ENCODE data around the gene PLXNA3. TPM values are rescaled to one million over a fixed set of nuclear protein-coding genes. Genes with fewer than 3 reads are reported as not detected.
A peak's percentile ranks its signal among the peaks of the same experiment; 100 is the strongest.

PLXNA3 gene
- total RNA-seq, 4 donors from 2014 or later = 17.0 to 44.4 (median 24.2) TPM

DNA sequence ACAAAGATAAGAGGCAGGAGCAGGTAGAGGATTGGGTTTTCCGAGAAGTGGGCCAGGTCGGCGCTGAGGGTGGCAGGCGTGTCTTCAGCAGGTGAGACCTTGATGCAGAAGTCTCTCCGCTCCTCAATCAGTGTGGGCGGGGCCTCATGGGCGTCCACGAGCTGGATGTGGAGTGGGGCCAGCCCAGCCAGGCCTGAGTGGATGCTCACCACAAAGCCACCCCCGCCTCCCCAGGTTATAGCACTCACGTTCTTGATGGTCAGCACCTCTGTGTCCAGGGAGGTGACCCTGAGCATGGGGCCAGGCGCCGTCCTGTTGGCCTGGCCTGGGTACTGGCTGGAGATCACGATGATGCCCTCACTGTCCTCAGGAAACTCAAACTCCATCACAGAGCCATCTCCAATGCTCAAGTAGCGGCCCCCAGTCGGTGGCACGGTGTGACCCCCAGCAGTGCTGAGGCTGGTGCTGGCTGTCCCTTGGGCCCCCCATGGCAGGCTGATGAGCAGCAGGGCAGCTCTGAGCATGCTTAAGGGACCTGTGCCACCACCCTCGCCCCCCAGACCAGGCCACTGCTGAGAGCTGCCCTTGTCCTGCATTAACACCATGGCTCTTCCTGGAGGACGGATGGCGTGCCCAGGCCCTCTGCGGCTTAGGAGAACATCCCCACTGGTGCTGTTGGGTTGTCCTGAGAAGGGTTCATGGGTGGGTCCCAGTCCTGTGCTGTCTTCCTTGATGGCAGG is 30.4 kb downstream of the PLXNA3 start:
- peaks cover 0 to 26% (median 0%) of the 10 kb centered on the region in 3 donors for H3K36me3 ChIP-seq
- H3K9me3 ChIP-seq = no peaks in the 10 kb centered on the region
- H3K27me3 ChIP-seq = no peaks in the 10 kb centered on the region
- 90% methylated on average over 15 of the region's 20 CpGs; no CpG with 5 or more reads in 1 of the 2 donors for WGBS, 2 donors
- H3K4me3 ChIP-seq = no peak overlapping the region
- H3K27ac ChIP-seq = no peak overlapping the region
- TF ChIP-seq POLR2A (IDR thresholded peaks at IDR 0.05) (no peak), EP300 (IDR thresholded peaks at IDR 0.05) (no peak), CTCF (IDR thresholded peaks at IDR 0.05) (no peak)
- H3K4me1 ChIP-seq = peaks cover 0 to 40% (median 8%) of the 10 kb centered on the region in 4 donors
- no peak for DNase-seq (ENCODE audit: low spot score in 2 of 2)

DNA sequence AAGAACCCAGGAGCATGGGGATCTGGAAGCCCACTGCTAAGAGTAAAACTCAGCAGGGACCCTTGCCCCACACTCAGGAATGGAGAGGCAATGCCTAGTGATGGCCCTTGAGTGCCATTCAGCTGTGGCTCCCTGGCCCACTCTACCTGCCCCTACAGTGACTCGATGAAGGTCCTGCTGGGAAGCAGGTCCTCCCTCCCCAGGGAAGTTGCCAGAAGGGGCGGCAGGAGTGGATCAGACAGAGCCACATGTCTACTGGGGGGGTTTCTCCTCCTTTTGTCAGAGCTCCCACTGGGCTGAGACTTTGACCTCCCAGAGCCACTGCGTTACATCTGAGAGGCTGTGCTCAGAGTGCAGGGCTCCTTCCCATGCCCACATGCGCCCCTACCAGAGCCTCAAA is 31.1 kb downstream of the PLXNA3 start:
- TF ChIP-seq POLR2A (IDR thresholded peaks at IDR 0.05) = no peak
- no peak for TF ChIP-seq CTCF (IDR thresholded peaks at IDR 0.05)
- TF ChIP-seq EP300 (IDR thresholded peaks at IDR 0.05) = no peak
- no peaks in the 10 kb centered on the region for H3K27me3 ChIP-seq
- H3K27ac ChIP-seq = peak overlapping the region; percentile 79 to 97 (median 92)
- H3K4me3 ChIP-seq = peak overlapping the region in 1 of 4 donors; percentile 85
- peaks cover 0 to 23% (median 0%) of the 10 kb centered on the region in 3 donors for H3K36me3 ChIP-seq
- 79% methylated on average over 4 of the region's 4 CpGs; no CpG with 5 or more reads in 1 of the 2 donors for WGBS, 2 donors
- peaks cover 0 to 40% (median 8%) of the 10 kb centered on the region in 4 donors for H3K4me1 ChIP-seq
- no peak for DNase-seq (ENCODE audit: low spot score in 2 of 2)
- H3K9me3 ChIP-seq = no peaks in the 10 kb centered on the region

- TF ChIP-seq EP300 (IDR thresholded peaks at IDR 0.05) = no peak
- H3K27ac ChIP-seq = peak overlapping the region; percentile 79 to 97 (median 92)
- no peaks in the 10 kb centered on the region for H3K27me3 ChIP-seq
- H3K36me3 ChIP-seq = peaks cover 0 to 15% (median 0%) of the 10 kb centered on the region in 3 donors
- no peaks in the 10 kb centered on the region for H3K9me3 ChIP-seq
- WGBS, 2 donors = 20 to 21% methylated on average over 1 to 15 of the region's 19 CpGs
- H3K4me1 ChIP-seq = peaks cover 0 to 33% (median 6%) of the 10 kb centered on the region in 4 donors
- DNase-seq (ENCODE audit: low spot score in 2 of 2) = no peak
- H3K4me3 ChIP-seq = peak overlapping the region; percentile 34 to 85 (median 62)
Measured at GRCh38 chrX:154490021-154490413, 31.9 kb downstream of the PLXNA3 start.

DNA sequence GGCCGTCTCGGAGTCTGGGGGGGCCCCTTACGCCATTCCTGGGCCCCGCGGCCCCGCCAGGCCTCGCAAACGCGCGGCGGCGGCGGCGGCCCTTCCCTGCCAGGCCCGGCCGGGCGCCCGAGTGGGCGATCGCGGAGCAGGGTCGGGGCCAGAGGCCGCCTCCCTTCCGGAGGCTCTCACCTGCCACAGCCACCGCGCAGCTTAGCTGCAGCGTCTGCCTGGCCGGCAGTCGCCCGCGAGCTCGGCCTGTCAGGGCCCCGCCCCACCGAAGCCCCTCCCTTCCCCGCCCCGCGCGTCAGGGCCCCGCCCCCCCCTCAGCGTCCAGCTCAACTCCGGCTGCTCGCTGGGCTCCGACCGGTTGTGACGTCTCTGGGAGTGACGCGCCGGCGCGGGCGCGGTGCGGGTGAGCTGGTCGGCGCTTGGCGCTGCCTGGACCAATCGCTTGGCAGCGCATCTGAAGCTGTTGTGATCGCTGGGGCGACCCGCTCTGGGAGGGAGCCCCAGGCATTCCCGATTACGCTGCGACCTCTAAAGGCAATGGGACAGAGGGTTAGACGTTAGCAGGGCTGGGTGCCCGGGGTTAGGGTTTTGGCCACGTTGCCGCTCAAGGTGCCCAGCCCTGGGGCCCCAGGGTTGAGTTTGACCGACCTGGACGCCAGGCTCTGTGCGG is 32.5 kb downstream of the PLXNA3 start, which contains the start of gene SLC10A3:
Gene SLC10A3 (minus strand): TSS at position 216 of the 670 bp plus-strand sequence. CDS start 1,689 bp downstream, outside the sequence.
- WGBS, 2 donors = 25% methylated on average over 39 of the region's 71 CpGs; no CpG with 5 or more reads in 1 of the 2 donors
- DNase-seq (ENCODE audit: low spot score in 2 of 2) = peak; percentile 74 to 80
- TF ChIP-seq POLR2A (IDR thresholded peaks at IDR 0.05) (peak; percentile 47 to 86), EP300 (IDR thresholded peaks at IDR 0.05) (peak in 1 of 2 donors; percentile 96), CTCF (IDR thresholded peaks at IDR 0.05) (peak in 1 of 5 experiments; percentile 7)
- peak within 1 kb of the TSS; percentile 47 to 85 (median 62) for H3K4me3 ChIP-seq
- no peaks in the 10 kb centered on the region for H3K9me3 ChIP-seq
- H3K4me1 ChIP-seq = peaks cover 0 to 28% (median 1%) of the 10 kb centered on the region in 4 donors
- no peaks in the 10 kb centered on the region for H3K27me3 ChIP-seq
- peak within 1 kb of the TSS; percentile 83 to 97 (median 92) for H3K27ac ChIP-seq
- H3K36me3 ChIP-seq = peaks cover 0 to 12% (median 0%) of the 10 kb centered on the region in 3 donors

- Histone ChIP-seq H3K27me3 (no peaks in the 10 kb centered on the region), H3K9me3 (no peaks in the 10 kb centered on the region), H3K4me1 (peaks cover 0 to under 1% (median 0%) of the 10 kb centered on the region in 4 donors), H3K36me3 (no peaks in the 10 kb centered on the region), H3K27ac (no peak overlapping the region), H3K4me3 (no peak overlapping the region)
- WGBS, 2 donors = 61 to 83% methylated on average over 3 of the region's 3 CpGs
- no peak for DNase-seq (ENCODE audit: low spot score in 2 of 2)
- no peak for TF ChIP-seq CTCF (IDR thresholded peaks at IDR 0.05)
Measured at GRCh38 chrX:154494715-154495114, 36.6 kb downstream of the PLXNA3 start.
